ENCODE measurements around the gene RGL3.
"Not testable (repeated sequence)": the region's sequence is repeated elsewhere in the genome, so short reads cannot be mapped to it uniquely, and the experiment has no call there.

The RGL3 gene

GRCh38 chr19:11361771-11362731 lies 57.1 kb downstream of the RGL3 start:
- Histone ChIP-seq H3K27ac (no peak overlapping the region), H3K4me3 (no peak overlapping the region)
- no peak for DNase-seq (ENCODE audit: low spot score)
- no peak for TF ChIP-seq CTCF (IDR thresholded peaks at IDR 0.05)

- Histone ChIP-seq H3K4me3 (no peak overlapping the region), H3K27ac (no peak overlapping the region)
- no peak for TF ChIP-seq CTCF (IDR thresholded peaks at IDR 0.05)
- no peak for DNase-seq (ENCODE audit: low spot score)
Measured at GRCh38 chr19:11361037-11361770, 57.9 kb downstream of the RGL3 start.

- Histone ChIP-seq H3K27ac (no peak overlapping the region), H3K4me3 (no peak overlapping the region)
- no peak for TF ChIP-seq CTCF (IDR thresholded peaks at IDR 0.05)
- DNase-seq (ENCODE audit: low spot score) = no peak
Measured at GRCh38 chr19:11359421-11359820, 59.7 kb downstream of the RGL3 start.

GRCh38 chr19:11356676-11357550 lies 62.2 kb downstream of the RGL3 start:
- DNase-seq (ENCODE audit: low spot score) = no peak
- no peak for TF ChIP-seq CTCF (IDR thresholded peaks at IDR 0.05)
- Histone ChIP-seq H3K4me3 (no peak overlapping the region), H3K27ac (peak overlapping the region in 1 of 2 donors; percentile 11)

DNA sequence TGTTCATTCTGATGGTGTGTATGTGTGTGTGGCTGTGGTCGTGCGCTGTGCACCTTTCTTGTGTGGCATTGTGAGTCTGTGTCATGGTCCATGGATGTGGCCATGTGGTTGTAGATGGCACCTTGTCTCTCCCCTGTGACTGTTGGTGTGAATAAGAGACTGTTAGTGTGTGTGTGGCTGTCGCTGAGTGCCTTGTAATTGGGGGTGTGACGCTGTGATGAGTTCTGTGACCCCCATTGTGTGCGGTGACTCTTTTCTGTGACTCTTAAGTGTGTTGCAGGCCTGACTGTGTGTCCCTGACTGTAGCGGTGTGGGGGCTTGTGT lies 63.1 kb downstream of the RGL3 start:
- no peak for DNase-seq (ENCODE audit: low spot score)
- H3K27ac ChIP-seq = peak overlapping the region in 1 of 2 donors; percentile 86
- TF ChIP-seq CTCF (IDR thresholded peaks at IDR 0.05) = no peak
- peak overlapping the region; percentile 88 for H3K4me3 ChIP-seq

- Histone ChIP-seq H3K27ac (peak within 1 kb of the TSS; percentile 76 to 86), H3K4me3 (peak within 1 kb of the TSS; percentile 88)
- peak; percentile 94 for DNase-seq (ENCODE audit: low spot score)
- no peak for TF ChIP-seq CTCF (IDR thresholded peaks at IDR 0.05)
Measured at GRCh38 chr19:11355160-11356073, 63.7 kb downstream of the RGL3 start, which contains the start of gene PLPPR2. Gene PLPPR2 (plus strand): TSS chr19:11355432. CDS start chr19:11357674, 2,242 bp downstream.

GRCh38 chr19:11354102-11354501 lies 65.0 kb downstream of the RGL3 start:
- DNase-seq (ENCODE audit: low spot score); H3K4me3 ChIP-seq: not testable (repeated sequence)

More at GRCh38 chr19:11354102-11354501, 65.0 kb downstream of the RGL3 start:
- H3K27ac ChIP-seq = not testable (repeated sequence)

All from coronary artery (tissue), 2 donors.